AG08395 (cell line): ENCODE measurements around the gene MARF1.
"Not testable (repeated sequence)": the region's sequence is repeated elsewhere in the genome, so short reads cannot be mapped to it uniquely, and the experiment has no call there.

ENCODE experiments used
- DNase-seq: peaks from one replicate; pipeline ENCODE4 v3.0.0; 2012; ENCODE audit warnings: mixed read lengths, low spot score

The MARF1 gene

DNA sequence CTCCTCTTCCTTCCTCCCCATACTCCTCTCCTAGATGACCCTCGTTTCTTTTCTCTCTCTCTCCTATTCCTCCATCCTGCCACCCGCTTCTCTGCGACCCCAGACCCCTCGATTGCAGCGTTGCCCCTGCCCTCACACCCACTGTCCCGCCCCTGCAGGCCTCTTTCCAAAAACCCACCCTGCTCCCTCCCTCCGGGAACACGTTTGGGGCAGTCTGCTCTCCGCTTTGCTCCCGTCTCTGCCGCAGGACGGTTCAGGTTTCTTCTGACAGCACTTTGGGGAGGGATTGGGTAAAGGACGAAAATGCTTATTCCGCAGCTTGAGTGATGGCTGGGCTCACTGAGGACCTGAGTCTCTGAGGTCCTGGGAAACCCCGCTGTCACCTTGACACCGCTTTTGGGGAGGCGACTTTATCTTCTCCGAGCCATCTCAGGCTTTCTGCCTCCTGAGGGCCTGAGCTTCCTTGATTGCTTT is 7.8 kb upstream of the MARF1 start:
- DNase-seq, result peak; percentile 22

DNA sequence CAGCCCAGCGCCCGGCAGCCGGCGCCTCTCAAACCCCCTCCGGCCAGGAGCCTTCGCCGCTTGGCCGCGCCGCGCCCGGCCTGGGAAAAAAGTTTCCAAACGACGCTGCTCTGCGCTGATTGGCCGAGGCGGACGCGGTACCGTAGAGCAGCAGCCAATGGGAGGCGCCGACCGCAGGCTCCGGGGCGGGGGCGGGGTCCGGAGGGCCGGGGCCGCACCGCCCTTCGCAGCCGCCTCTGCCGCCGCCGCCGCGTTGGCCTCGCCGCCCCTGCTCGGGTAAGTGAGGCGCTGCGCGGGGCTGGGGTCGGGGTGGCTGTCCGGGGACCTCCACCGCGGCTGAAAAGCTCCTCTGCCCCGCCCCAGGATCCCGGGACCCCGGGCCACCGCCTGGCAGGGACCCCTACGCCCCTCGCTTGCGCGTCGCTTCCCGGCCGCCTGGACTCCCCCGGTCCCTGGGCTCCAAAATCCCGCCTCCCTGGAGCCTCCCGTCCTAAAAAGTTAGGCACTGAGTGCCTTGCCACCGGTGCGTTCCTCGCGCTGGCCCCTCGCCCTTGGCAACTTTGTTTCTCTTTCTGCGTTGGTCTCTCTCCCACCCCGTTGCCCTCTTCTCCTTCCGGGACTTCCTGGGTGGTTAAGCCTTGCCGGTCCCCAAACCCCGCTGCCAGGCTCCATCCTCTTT is 7.2 kb upstream of the MARF1 start, which contains the start of gene NDE1:
TSS of gene NDE1 (plus strand) at position 227 of the 679 bp plus-strand sequence. CDS start 14,534 bp downstream, outside the sequence.
- DNase-seq, result peak; percentile 97

DNA sequence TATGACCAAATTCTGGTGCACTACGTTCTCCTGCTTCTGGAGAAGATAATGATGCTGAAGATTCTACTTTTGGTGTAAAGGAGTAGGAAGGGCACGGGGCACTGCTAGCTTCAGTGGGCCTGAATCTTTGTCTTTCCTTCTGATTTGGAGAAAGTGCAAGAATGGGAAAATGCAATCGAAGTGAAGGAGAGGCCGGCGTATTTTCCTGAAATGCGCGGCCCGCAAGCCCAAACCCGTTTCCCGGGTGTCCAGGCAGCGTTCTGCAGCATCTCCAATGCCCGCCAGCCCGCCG is 6.7 kb upstream of the MARF1 start:
- no peak for DNase-seq

DNA sequence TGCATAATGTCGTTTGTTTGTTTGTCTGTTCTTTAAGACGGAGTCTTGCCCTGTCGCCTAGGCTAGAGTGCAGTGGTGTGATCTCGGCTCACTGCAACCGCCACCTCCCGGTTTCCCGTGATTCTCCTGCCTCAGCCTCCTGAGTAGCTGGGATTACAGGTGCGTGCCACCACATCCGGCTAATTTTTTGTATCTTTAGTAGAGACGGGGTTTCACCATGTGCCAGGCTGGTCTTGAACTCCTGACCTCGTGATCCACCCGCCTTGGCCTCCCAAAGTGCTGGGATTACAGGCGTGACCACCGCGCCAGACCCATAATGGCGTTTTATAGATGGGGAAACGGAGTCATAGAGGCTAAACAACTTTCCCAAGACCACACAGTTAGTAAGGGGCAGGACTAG is 6.4 kb upstream of the MARF1 start:
- not testable (repeated sequence) for DNase-seq

DNA sequence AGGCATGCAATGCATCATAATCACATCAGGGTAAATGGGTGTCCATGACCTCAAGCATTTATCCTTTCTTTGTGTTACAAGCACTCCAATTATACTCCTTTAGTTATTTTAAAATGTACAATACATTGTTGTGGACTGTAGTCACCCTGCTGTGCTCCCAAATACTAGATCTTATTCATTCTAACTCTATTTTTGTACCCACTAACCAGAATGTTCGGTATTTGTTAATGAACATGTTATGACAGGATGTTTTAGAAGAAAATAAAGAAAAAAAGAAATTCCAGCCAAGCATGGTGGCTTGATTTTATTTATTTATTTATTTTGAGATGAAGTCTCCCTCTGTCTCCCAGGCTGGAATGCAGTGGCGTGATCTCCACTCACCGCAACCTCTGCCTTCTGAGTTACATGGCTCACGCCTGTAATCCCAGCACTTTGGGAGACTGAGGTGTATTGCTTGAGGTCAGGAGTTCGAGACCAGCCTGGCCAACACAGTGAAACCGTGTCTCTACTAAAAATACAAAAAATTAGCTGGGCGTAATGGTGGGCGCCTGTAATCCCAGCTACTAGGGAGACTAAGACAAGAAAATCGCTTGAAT is 5.3 kb upstream of the MARF1 start:
- no peak for DNase-seq

DNA sequence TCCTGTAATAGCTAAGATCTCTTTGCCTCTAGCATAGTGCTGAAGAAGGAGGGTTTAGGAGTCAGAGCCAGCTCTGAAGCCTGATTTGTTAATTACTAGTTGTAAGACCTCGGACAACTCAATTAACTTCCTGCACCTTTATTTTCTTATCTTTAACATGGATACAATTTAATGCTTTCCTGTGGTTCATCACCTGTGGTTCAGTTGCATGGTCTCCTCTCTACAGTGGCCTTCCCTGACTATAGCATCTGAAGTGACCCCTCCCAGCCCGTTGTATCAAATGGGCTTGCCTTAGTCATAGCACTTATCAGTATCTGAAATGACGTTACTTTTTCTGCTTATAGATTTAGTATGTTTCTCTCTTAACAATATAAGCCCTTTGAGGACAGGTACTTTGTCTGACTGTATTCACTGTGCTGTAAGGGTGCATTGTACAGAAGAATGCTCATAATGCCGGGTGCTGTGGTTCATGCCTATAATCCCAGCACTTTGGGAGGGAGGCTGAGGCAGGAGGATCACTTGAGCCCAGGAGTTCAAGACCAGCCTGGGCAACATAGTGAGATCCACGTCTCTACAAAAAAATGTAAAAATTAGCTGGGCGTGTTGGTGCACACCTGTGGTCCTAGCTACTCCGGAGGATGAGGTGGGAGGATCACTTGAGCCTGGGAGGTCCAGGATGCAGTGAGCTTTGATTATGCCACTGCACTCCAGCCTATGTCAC is 4.5 kb upstream of the MARF1 start:
- DNase-seq, result no peak

DNA sequence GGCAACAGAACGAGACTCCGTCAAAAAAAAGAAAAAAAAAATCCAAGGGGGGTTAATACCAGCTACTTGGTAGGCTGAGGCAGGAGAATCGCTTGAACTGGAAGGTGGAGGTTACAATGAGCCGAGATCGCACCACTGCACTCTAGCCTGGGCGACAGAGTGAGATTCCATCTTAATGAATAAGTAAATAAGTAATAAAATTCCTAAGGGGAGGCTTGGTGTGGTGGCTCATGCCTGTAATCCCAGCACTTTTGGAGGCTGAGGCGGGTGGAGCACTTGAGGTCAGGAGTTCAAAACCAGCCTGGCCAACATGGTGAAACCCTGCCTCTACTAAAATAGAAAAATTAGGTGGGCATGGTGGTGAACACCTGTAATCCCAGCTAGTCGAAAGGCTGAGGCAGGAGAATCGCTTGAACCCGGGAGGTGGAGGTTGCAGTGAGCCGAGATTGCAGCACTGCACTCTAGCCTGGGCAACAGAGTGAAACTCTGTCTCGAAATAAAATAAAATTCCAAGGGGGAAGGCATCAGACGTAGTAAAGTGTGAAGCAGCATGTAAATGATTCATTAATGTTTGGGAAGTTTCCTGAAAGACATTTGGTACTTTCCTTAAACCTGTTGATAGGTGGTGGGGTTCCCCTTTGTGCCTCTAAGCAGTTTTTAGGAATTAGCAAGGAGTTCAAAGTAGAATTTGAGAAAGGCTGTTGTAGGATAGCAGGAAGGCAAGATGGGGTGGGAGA is 3.8 kb upstream of the MARF1 start:
- not testable (repeated sequence) for DNase-seq

DNA sequence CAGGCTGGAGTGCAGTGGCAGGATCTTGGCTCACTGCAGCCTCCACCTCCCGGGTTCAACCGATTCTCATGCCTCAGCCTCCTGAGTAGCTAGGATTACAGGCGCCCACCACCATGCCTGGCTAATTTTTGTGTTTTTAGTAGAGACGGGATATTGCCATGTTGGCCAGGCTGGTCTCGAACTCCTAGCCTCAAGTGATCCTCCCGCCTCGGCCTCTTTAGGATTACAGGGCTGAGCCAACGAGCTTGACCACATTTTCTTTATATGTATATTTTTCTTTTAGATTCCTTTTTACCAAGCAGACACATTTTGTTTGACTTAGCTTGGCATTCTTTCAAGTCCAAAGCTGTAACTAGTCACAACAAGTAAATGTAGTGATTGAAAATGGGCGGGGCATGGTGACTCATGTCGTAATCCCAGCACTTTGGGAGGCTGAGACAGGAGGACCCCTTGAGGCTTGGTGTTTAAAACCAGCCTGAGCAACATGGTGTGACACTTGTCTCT is 2.1 kb upstream of the MARF1 start:
- DNase-seq, result not testable (repeated sequence)

DNA sequence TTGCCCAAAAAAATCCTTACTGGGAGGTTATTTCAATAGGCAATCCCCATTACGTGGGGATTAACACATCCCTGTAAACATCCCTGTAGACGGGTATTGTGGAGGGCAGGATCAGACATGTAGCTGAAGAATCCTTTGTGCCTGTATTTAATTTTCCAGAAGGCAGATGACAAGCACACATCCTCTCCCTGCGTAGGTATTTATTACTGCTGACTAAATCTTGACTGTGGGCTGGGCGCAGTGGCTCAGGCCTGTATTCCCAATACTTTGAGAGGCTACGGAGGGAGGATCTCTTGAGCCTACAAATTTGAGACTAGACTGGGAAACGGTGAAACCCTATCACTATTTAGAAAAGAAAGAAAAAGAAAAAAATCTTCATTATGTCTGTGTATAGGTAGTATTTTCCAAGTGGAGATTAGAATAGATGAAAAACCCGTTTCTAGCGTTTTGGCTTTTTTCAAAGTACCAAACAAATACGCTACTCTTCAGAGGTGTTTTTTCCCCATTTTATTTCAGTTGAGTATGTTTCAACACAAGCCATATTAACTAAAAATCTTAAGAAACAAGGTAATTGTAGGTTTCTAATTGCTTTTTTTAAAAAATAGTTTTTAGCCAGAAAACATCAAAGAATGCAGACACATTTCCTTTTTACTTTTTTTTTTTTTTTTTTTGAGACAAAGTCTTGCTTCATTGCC is 1.5 kb upstream of the MARF1 start:
- no peak for DNase-seq

DNA sequence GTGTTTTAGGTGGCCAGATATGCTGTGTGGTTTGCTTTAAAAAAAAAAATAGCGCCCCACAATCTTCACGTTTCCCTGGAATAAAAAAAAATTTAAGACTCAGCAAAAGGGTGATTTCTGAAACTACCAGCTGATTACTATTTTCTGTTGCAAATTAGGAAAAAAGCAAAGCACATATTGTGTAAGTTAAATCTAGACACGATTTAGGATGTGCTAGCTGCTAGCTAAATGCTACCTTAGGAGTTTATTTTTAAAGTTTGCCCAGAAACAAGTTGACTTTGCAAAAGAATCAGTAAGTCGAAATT is 944 bp upstream of the MARF1 start:
- no peak for DNase-seq

DNA sequence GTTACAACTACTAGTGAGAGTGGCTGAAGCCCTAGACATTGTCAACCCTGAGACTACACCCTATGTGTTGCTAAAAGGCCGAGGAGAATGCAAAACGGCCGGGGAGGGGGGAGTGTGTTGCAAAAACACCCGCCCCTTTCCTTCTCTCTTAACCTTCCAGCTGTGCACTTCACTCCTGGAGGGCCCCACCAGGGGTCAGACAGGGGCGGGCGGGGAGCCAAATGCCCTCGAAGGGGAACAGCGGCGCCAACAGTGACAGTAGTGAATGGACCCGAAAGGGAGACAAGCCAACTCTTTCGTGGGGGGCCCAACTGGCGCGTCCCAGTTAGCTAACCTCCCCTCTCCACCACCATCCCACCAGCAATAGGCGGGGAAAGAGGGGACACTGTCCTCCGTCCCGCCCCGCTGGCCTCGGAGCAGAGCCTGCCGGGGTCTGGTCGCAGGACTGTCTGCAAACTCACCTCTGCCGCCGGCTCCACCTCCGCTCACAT is 352 bp downstream of the MARF1 start:
- peak; percentile 43 for DNase-seq

DNA sequence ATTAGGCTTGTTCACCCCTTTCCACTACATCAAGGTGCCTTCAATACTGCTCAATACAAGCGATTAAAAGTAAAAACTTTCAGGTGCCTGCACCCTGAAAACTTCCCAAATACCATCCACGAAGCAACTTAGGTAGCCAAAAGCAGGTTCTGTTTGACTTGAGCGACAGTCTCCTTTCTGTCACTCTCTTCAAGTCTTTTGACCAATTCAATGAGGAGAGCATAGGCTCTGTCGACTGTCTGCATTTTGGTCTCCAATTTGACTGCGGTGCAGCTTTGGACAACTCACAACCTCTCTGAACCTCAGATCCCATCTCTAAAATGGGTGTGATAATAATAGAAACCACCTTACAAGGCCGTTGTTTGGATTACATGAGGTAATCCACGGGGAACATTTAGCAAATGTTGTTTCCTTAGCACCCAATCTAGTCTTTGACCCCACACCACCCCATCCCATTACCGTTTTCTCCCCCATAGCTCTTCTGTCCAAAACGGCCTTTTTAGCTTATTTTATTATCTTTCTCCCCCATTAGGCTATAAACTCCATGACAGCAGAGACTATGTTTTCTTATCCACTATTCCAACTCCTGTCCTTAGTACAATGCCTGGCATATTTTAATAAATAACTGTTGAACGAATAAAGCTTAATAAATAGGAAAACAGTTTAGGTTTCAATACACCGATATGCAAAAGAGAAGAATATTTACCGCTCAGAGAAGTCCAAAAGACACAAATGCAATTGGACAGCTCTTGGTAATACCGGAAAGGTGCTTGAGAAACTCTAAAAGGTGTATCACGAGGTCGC is 999 bp downstream of the MARF1 start:
- no peak for DNase-seq

DNA sequence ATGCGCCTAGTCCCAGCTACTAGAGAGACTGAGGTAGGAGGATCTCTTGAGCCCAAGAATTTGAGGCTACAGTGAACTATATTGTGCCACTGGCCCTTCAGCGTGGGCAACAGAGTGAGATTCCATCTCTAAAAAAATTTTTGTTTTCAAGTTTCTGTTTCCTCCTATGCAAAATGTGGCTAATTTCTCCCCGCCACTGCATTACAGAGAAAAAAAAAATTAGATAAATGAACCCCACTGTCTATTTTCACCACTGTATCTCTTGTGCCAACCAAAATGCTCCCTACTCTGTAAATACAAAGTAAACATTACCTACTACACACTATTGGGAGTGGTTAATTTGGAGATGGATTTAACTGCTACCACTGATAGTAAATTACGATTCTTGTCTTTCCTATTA is 2.0 kb downstream of the MARF1 start:
- no peak for DNase-seq

DNA sequence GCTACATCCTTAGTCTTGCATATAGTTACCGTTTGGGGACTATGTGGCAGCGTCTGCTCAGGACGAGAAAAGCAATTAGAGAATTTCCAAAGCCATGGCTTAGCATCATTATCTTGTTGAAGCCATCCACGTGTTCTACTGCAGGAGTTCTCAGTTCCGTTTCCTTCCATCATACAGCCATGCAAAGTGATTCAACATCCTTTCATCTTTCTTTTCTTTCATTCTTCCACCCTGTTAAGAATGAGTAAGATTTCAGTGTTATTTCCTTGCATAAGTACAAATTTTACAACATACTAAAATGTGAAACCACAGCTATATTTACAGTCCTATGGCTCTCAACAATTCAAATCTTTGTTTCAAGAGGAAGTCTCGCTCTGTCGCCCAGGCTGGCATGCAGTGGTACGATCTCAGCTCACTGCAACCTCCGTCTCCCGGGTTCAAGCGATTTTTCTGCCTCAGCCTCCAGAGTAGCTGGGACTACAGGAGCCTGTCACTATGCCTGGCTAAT is 3.8 kb downstream of the MARF1 start:
- no peak for DNase-seq

DNA sequence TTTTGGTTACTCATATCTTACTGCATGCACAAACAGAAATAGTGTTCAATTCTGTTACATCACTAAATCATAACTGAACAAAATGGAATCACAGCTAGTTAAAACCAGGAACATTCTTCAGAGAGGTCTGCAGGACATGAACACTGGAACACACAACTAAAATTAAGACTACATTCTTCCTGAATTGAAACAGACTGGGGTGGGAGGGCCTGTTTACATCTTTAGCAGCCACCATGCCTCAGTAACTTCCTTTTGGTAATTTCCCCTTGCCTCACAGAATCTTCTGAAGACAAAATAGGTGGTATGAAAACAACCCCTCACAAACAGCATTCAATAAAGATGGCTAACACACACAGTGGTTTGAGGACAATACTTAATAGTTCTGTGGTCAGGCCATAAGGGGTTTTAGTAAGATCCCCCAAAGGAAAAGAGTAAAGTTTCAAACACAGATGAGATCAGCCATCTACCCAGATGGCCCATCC is 6.5 kb downstream of the MARF1 start:
- no peak for DNase-seq

DNA sequence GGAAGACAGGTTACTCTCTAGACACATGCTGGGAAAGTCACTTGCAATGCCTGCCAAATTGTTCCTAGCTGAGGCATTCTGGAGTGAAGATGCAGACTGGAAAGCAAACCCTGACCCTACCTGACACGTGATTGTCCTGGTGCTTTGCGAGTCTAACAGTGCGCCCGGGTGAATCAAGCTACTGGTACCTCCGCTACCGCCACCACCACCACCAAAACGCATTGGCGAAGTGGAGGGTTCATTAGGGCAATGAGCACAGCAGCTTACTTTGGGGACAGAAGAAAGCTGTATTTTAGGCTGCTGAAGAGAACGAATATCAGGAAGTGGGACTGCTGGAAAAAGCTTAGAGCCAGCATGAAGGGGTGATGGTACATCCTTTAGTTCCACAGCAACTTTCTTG is 7.0 kb downstream of the MARF1 start:
- DNase-seq, result no peak

DNA sequence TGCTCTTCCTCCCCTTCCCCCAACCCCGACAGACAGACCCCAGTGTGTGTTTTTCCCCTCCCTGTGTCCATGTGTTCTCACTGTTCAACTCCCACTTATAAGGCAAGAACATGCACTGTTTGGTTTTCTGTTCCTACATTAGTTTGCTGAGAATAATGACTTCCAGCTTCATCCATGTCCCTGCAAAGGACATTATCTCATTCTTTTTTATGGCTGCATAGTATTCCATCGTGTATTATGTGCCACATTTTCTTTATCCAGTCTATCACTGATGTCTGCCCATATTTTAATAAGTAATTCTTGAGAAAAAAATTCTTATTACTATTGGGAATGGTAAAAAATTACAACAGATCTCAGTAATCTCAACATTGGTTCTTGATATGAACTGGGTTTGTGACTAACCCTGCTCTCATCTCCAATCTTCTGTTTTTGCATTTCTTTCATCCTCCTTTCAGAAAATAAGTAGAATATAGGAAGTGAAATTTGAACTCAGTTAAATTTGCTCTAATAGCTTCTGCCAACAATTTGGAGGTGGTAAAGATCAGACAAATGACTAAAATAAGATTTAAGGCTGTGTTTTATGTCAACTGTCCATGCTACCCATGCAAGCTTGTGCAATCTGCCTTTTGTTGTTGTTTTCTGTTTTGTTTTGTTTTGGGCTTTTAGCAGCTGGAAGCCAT is 11.1 kb downstream of the MARF1 start:
- DNase-seq, result no peak

DNA sequence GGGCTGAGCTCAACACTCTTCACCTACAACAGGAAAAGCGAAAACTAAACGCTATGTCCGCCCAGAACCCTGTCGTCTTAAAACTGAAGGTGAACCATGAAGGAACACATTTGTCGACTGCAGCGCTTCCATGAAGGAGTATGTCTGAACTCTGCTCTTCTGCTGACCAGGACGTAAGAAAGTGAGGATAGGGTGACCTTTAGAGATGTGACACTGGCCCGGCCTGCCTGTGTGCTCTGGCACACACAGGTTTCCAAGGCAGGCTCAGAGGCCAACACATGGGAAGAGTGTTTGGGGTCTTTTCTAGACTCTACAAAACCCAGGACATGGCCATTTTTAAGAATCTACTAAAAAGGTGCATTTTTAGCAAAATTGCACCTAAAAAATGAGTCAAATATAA is 21.1 kb downstream of the MARF1 start:
- DNase-seq, result no peak

DNA sequence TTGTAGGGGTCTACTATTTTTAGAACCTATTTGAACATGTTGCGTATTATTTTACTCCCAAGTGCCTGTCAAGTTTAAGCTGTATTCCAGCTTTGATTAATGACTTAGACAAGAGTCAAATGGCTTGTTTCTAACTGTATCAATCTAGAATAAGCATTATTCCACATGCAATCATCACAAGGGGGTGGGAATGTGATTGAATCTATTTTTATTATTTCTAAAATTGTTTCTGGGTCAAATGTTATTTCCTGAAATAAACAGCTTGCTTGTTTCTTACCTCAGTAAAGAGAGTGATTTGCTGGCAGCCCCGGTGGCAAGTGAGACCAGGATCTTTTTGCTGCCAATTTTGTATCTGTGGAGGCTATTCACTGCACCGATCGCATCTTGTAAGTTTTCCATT is 21.5 kb downstream of the MARF1 start:
- no peak for DNase-seq

DNA sequence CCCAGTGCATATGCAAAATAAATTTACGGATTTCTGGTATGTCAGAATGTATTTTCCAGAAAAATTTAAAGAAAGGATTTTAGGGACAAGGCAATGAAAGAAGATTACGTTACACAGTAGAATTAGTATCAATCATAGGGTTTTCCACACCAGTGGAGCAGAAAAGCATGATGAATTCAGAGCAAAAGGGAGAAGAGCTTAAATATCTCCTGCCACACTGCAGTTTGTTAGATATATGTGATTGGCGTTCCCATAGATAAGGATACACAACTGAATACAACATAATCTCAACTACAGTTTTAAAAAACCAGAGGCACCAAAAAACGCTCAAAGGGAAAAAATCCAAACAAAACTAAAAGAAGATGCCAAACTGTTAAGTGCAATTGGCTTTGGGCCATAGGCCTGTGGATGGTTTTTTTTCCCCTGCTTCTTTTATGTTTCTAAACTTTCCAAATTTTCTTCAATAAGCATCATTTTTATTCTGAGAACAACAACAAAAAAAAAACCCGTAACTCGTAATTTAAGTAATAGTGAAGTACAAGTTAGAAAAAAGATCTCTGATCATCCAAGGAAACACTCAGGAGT is 22.3 kb downstream of the MARF1 start:
- DNase-seq, result no peak
